ENCODE measurements around the gene CPNE2. TPM values are rescaled to one million over a fixed set of nuclear protein-coding genes. Genes with fewer than 3 reads are reported as not detected.

Gene CPNE2
- total RNA-seq, 1 donor from 2014 or later, result 40.3 TPM

GRCh38 chr16:57110937-57111336, 18.6 kb downstream of the CPNE2 start:
- intact Hi-C loops (cut with DNase I), result no loop called here
- Histone ChIP-seq H3K4me3 (no peak overlapping the region), H3K27me3 (no peaks in the 10 kb centered on the region), H3K9me3 (no peaks in the 10 kb centered on the region), H3K27ac (no peak overlapping the region), H3K4me1 (peaks cover 24% of the 10 kb centered on the region), H3K36me3 (peaks cover 0 to 11% of the 10 kb centered on the region in 2 donors)
- TF ChIP-seq POLR2A (IDR thresholded peaks at IDR 0.05) (no peak), POLR2AphosphoS5 (IDR thresholded peaks at IDR 0.05; ENCODE audit: insufficient read depth in 1 of 2, low read depth in 1 of 2) (no peak), CTCF (IDR thresholded peaks at IDR 0.05) (no peak)
- no peak for DNase-seq (ENCODE audit: extremely low spot score in 2 of 2)

- intact Hi-C loops (cut with DNase I), result no loop called here
- no peak for DNase-seq (ENCODE audit: extremely low spot score in 2 of 2)
- no peak overlapping the region for H3K27ac ChIP-seq
- peaks cover 0 to 11% of the 10 kb centered on the region in 2 donors for H3K36me3 ChIP-seq
- no peaks in the 10 kb centered on the region for H3K27me3 ChIP-seq
- H3K4me3 ChIP-seq, result no peak overlapping the region
- no peak for TF ChIP-seq CTCF (IDR thresholded peaks at IDR 0.05)
- no peak for TF ChIP-seq POLR2A (IDR thresholded peaks at IDR 0.05)
- no peak for TF ChIP-seq POLR2AphosphoS5 (IDR thresholded peaks at IDR 0.05; ENCODE audit: insufficient read depth in 1 of 2, low read depth in 1 of 2)
- peaks cover 20% of the 10 kb centered on the region for H3K4me1 ChIP-seq
- H3K9me3 ChIP-seq, result no peaks in the 10 kb centered on the region
These were observed 19.0 kb downstream of the CPNE2 start for GRCh38 chr16:57111420-57111819.

GRCh38 chr16:57112403-57113041, 20.1 kb downstream of the CPNE2 start:
- intact Hi-C loops (cut with DNase I), result no loop called here
- H3K36me3 ChIP-seq, result peaks cover 0 to 17% of the 10 kb centered on the region in 2 donors
- no peaks in the 10 kb centered on the region for H3K27me3 ChIP-seq
- TF ChIP-seq POLR2A (IDR thresholded peaks at IDR 0.05) (no peak), POLR2AphosphoS5 (IDR thresholded peaks at IDR 0.05; ENCODE audit: insufficient read depth in 1 of 2, low read depth in 1 of 2) (no peak), CTCF (IDR thresholded peaks at IDR 0.05) (no peak)
- peak overlapping the region; percentile 39 for H3K27ac ChIP-seq
- H3K4me1 ChIP-seq, result peaks cover 20% of the 10 kb centered on the region
- DNase-seq (ENCODE audit: extremely low spot score in 2 of 2), result no peak
- no peak overlapping the region for H3K4me3 ChIP-seq
- no peaks in the 10 kb centered on the region for H3K9me3 ChIP-seq

- intact Hi-C loops (cut with DNase I), result no loop called here
- Histone ChIP-seq H3K27ac (peak overlapping the region; percentile 39), H3K4me3 (no peak overlapping the region), H3K4me1 (peaks cover 20% of the 10 kb centered on the region), H3K9me3 (no peaks in the 10 kb centered on the region), H3K27me3 (no peaks in the 10 kb centered on the region), H3K36me3 (peaks cover 0 to 20% of the 10 kb centered on the region in 2 donors)
- TF ChIP-seq POLR2AphosphoS5 (IDR thresholded peaks at IDR 0.05; ENCODE audit: insufficient read depth in 1 of 2, low read depth in 1 of 2), result no peak
- TF ChIP-seq POLR2A (IDR thresholded peaks at IDR 0.05), result no peak
- TF ChIP-seq CTCF (IDR thresholded peaks at IDR 0.05), result no peak
- DNase-seq (ENCODE audit: extremely low spot score in 2 of 2), result no peak
These were observed 20.7 kb downstream of the CPNE2 start for GRCh38 chr16:57113042-57113453.

GRCh38 chr16:57113664-57114063, 21.3 kb downstream of the CPNE2 start:
- no peak for TF ChIP-seq POLR2AphosphoS5 (IDR thresholded peaks at IDR 0.05; ENCODE audit: insufficient read depth in 1 of 2, low read depth in 1 of 2)
- TF ChIP-seq POLR2A (IDR thresholded peaks at IDR 0.05), result no peak
- no peak for TF ChIP-seq CTCF (IDR thresholded peaks at IDR 0.05)
- Histone ChIP-seq H3K27me3 (no peaks in the 10 kb centered on the region), H3K9me3 (no peaks in the 10 kb centered on the region), H3K4me3 (no peak overlapping the region), H3K36me3 (peaks cover 0 to 22% of the 10 kb centered on the region in 2 donors), H3K4me1 (peaks cover 20% of the 10 kb centered on the region), H3K27ac (no peak overlapping the region)
- no peak for DNase-seq (ENCODE audit: extremely low spot score in 2 of 2)
- intact Hi-C loops (cut with DNase I), result no loop called here

All from vagina (tissue), 2 donors.